Testis (tissue), 2 donors: ENCODE measurements around the gene METTL3.

ENCODE experiments used
- CTCF ChIP-seq, 3 experiments: fragments of 450-650 bp in 2 of 3; fragments of 200-600 bp in 1 of 3; sonication (generic) in 1 of 3; IDR thresholded peaks; one replicate each; pipeline ENCODE4 v1.5.1; 2016 to 2019; ENCODE audit warnings: antibody characterized with exemption in 3 of 3, mild to moderate bottlenecking in 2 of 3, moderate library complexity in 1 of 3
- POLR2A ChIP-seq: fragments of 450-650 bp; IDR thresholded peaks from one replicate; pipeline ENCODE4 v1.6.1; 2017; ENCODE audit warnings: antibody characterized with exemption, mild to moderate bottlenecking, moderate library complexity

DNA sequence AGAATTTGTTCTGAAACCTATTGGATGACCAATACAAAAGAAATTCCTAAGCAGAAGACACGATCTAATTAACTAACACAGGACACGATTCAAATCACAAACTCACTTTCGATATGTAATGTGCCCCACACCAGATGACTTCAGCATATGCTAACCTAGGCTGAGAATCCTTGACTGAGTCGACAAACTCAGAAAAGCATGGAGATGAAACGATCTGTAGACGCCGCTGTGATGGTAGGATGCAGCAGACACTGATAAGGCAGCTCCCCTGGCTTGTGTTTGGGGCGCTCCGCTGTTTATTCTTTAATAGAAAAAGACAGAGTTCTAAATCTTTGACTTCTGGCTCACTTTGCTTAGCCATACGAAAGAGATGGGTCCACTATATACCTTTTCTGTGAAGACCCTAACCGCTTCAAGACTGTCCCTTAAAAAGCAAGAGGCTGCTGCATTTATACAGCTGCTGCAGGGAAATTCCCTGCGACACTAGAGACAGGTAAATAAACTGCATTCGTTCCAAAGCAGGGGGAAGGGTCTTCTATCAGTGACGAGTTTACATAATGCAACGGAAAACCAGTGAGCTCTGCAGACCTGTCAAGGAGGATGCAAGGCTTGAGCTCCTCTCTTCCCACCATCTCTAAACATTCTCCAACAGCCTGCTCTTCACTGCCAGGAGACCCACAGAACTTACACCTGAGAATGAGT, 56.1 kb downstream of the METTL3 start:
- TF ChIP-seq CTCF (IDR thresholded peaks at IDR 0.05) (no peak), POLR2A (no peak)
